ENCODE measurements around the gene CALD1. TPM values are rescaled to one million over a fixed set of nuclear protein-coding genes. Genes with fewer than 3 reads are reported as not detected.

The CALD1 gene
- total RNA-seq, 1 experiment from 2014 or later, result 1.0 TPM

DNA sequence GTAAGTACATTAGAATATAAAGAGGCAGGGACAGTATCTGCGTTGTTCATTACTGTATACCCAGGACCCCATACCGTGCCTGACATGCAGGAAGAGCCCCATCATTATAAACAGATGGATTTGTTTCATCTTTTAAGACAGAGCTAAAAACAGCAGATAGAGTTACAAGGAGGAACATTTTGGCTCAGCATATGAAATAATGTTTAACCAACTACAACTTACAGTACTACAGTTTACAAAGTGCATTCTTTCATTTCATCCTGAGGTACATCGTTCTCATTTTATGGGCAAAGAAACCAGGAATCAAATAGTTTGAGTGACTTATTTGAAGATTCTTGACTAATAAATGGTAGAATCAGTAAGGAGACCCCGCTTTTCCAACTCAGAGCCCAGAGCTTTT is 168.8 kb downstream of the CALD1 start:
- no peak overlapping the region for H3K4me3 ChIP-seq (ENCODE audit: low read length)
- no peaks in the 10 kb centered on the region for H3K9me3 ChIP-seq (ENCODE audit: low read length)

DNA sequence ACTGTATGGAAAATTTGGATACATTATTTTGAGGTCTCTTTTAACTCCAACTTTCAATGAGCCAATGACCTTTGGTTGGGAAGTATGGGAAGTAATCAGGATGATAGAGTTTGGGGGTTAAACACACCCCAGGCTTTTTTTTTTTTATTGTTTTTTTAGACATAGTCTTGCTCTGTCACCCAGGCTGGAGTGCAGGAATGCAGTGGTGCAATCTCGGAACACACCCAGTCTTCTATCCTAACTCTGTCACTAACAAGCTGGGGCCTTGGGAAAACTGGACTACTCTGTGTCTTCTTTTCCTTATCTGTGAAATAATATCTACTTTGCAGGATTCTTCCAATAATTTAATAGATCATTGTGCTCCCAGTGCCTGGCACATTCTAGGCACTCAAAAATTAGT is 169.3 kb downstream of the CALD1 start:
- Histone ChIP-seq H3K4me2 (ENCODE audit: low read depth, low read length, poor library complexity, severe bottlenecking) (no peak overlapping the region), H3K79me2 (ENCODE audit: low read length) (no peaks in the 10 kb centered on the region), H3K27me3 (ENCODE audit: low read length) (no peaks in the 10 kb centered on the region), H3K27ac (ENCODE audit: low read length) (no peak overlapping the region), H3K9me2 (replicated peaks; ENCODE audit: insufficient read depth, low read length) (no peaks in the 10 kb centered on the region), H3K9me3 (ENCODE audit: low read length) (no peaks in the 10 kb centered on the region), H3K4me1 (ENCODE audit: low read length) (peaks cover 2% of the 10 kb centered on the region; the same call in 1 of the 2 replicates), H2AFZ (ENCODE audit: low read length) (no peak overlapping the region), H3K4me3 (ENCODE audit: low read length) (no peak overlapping the region), H3K9ac (ENCODE audit: low read length) (no peak overlapping the region), H4K20me1 (ENCODE audit: insufficient read depth, low read depth, low read length) (no peaks in the 10 kb centered on the region), H3K36me3 (ENCODE audit: insufficient read depth, low read length) (no peaks in the 10 kb centered on the region)
- no peak for DNase-seq

More for the DNA sequence above, 168.8 kb downstream of the CALD1 start:
- Histone ChIP-seq H3K4me1 (ENCODE audit: low read length) (peaks cover 2% of the 10 kb centered on the region; the same call in 1 of the 2 replicates), H3K27me3 (ENCODE audit: low read length) (no peaks in the 10 kb centered on the region), H3K36me3 (ENCODE audit: insufficient read depth, low read length) (no peaks in the 10 kb centered on the region), H3K79me2 (ENCODE audit: low read length) (no peaks in the 10 kb centered on the region), H3K27ac (ENCODE audit: low read length) (no peak overlapping the region), H3K9me2 (replicated peaks; ENCODE audit: insufficient read depth, low read length) (no peaks in the 10 kb centered on the region), H2AFZ (ENCODE audit: low read length) (no peak overlapping the region), H3K4me2 (ENCODE audit: low read depth, low read length, poor library complexity, severe bottlenecking) (no peak overlapping the region), H4K20me1 (ENCODE audit: insufficient read depth, low read depth, low read length) (no peaks in the 10 kb centered on the region), H3K9ac (ENCODE audit: low read length) (no peak overlapping the region)
- no peak for DNase-seq

DNA sequence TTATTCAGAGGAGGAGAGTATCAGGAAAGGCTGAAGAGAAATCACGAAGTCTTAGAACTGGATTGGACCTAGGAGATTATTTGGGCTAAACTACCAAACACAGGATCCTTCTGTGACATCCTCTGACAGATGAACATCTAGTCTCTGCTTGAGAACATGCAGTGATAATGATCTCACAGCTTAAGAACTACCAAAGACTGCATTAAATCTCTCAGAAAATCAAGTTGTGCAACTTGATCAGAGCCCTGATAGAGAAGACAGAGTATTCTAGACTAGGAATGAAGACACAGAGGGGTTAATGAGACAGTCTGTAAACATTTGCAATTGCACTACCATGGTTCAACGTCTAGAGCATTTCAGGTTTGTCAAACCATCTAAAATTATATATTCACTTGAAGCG is 169.7 kb downstream of the CALD1 start:
- H3K27ac ChIP-seq (ENCODE audit: low read length), result no peak overlapping the region
- no peaks in the 10 kb centered on the region for H3K9me3 ChIP-seq (ENCODE audit: low read length)
- H3K9ac ChIP-seq (ENCODE audit: low read length), result no peak overlapping the region
- no peaks in the 10 kb centered on the region for H3K79me2 ChIP-seq (ENCODE audit: low read length)
- peaks cover 2% of the 10 kb centered on the region; the same call in 1 of the 2 replicates for H3K4me1 ChIP-seq (ENCODE audit: low read length)
- DNase-seq, result no peak
- H4K20me1 ChIP-seq (ENCODE audit: insufficient read depth, low read depth, low read length), result no peaks in the 10 kb centered on the region
- H3K4me2 ChIP-seq (ENCODE audit: low read depth, low read length, poor library complexity, severe bottlenecking), result no peak overlapping the region
- no peaks in the 10 kb centered on the region for H3K36me3 ChIP-seq (ENCODE audit: insufficient read depth, low read length)
- H2AFZ ChIP-seq (ENCODE audit: low read length), result no peak overlapping the region
- H3K4me3 ChIP-seq (ENCODE audit: low read length), result no peak overlapping the region
- H3K9me2 ChIP-seq (replicated peaks; ENCODE audit: insufficient read depth, low read length), result no peaks in the 10 kb centered on the region
- H3K27me3 ChIP-seq (ENCODE audit: low read length), result no peaks in the 10 kb centered on the region

DNA sequence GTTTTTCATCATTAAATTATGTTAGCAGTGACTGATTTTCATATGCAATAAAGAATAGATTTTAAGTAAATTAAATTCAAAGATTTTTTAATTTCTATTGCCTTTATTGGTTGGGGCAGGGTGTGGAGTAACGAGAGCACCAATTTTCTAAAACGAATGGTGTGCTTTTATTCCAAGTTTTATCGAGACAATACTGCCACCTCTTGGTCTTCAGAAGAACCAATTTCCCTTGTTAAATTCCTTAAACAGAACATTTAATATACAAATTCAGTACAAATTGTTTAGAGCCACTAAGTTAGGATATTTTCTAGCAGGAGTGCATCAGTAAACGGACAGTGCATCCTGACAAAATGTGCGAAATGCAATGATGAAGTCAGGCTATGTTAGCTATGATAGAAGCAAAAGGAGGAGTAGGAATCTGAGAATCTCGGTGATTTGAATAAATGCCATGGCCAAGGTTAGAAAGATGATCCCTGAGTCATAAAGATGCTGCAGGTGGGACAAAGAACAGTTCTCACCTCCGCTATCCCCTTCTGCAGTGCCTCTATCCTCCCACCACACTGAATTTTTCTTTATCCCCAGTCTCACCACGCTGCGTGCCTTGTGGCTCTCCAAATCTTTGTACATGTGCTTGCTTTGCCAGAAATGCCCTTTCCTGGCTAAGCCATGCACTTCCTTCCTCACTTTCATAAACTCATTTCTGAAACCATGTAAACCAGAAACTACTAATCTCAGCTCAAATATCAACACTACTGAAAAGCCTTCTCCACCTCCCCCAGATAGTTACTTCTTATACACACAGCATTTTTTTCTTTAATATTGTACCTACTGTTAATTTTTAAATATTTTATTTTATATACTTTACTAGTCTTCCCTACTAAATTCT is 175.0 kb downstream of the CALD1 start:
- Histone ChIP-seq H3K4me2 (ENCODE audit: low read depth, low read length, poor library complexity, severe bottlenecking) (no peak overlapping the region), H3K9me2 (replicated peaks; ENCODE audit: insufficient read depth, low read length) (no peaks in the 10 kb centered on the region), H4K20me1 (ENCODE audit: insufficient read depth, low read depth, low read length) (no peaks in the 10 kb centered on the region), H3K27me3 (ENCODE audit: low read length) (no peaks in the 10 kb centered on the region), H3K4me1 (ENCODE audit: low read length) (no peaks in the 10 kb centered on the region), H3K9me3 (ENCODE audit: low read length) (no peaks in the 10 kb centered on the region), H3K36me3 (ENCODE audit: insufficient read depth, low read length) (no peaks in the 10 kb centered on the region), H3K79me2 (ENCODE audit: low read length) (no peaks in the 10 kb centered on the region), H2AFZ (ENCODE audit: low read length) (no peak overlapping the region), H3K27ac (ENCODE audit: low read length) (no peak overlapping the region), H3K9ac (ENCODE audit: low read length) (no peak overlapping the region), H3K4me3 (ENCODE audit: low read length) (no peak overlapping the region)
- peak; percentile 74 for DNase-seq

GRCh38 chr7:134957005-134957404 is 177.6 kb downstream of the CALD1 start:
- Histone ChIP-seq H3K4me1 (ENCODE audit: low read length) (no peaks in the 10 kb centered on the region), H3K4me2 (ENCODE audit: low read depth, low read length, poor library complexity, severe bottlenecking) (no peak overlapping the region), H2AFZ (ENCODE audit: low read length) (no peak overlapping the region), H3K79me2 (ENCODE audit: low read length) (no peaks in the 10 kb centered on the region), H3K36me3 (ENCODE audit: insufficient read depth, low read length) (no peaks in the 10 kb centered on the region), H3K4me3 (ENCODE audit: low read length) (no peak overlapping the region), H3K9ac (ENCODE audit: low read length) (no peak overlapping the region), H3K9me2 (replicated peaks; ENCODE audit: insufficient read depth, low read length) (no peaks in the 10 kb centered on the region), H3K9me3 (ENCODE audit: low read length) (no peaks in the 10 kb centered on the region), H3K27ac (ENCODE audit: low read length) (no peak overlapping the region), H3K27me3 (ENCODE audit: low read length) (no peaks in the 10 kb centered on the region), H4K20me1 (ENCODE audit: insufficient read depth, low read depth, low read length) (no peaks in the 10 kb centered on the region)
- DNase-seq, result no peak

DNA sequence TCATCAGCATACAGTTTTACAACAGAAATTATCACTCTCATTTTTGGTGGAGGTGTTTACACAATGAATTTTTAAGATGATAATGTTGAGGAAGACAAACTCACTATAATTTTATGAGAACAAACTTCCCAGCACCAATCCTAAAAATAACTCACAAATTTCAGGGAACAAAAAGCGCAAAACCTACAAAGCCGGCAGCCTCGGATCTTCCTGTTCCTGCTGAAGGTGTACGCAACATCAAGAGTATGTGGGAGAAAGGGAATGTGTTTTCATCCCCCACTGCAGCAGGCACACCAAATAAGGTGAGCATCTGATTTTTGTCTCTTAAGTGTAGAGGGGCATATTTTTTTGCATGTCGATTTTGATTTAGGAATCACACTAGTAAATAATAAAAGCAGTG is 180.4 kb downstream of the CALD1 start:
- H3K9me2 ChIP-seq (replicated peaks; ENCODE audit: insufficient read depth, low read length), result no peaks in the 10 kb centered on the region
- no peaks in the 10 kb centered on the region for H3K36me3 ChIP-seq (ENCODE audit: insufficient read depth, low read length)
- H3K4me3 ChIP-seq (ENCODE audit: low read length), result no peak overlapping the region
- no peaks in the 10 kb centered on the region for H3K27me3 ChIP-seq (ENCODE audit: low read length)
- no peak overlapping the region for H3K9ac ChIP-seq (ENCODE audit: low read length)
- H2AFZ ChIP-seq (ENCODE audit: low read length), result no peak overlapping the region
- H3K27ac ChIP-seq (ENCODE audit: low read length), result no peak overlapping the region
- no peaks in the 10 kb centered on the region for H4K20me1 ChIP-seq (ENCODE audit: insufficient read depth, low read depth, low read length)
- no peak overlapping the region for H3K4me2 ChIP-seq (ENCODE audit: low read depth, low read length, poor library complexity, severe bottlenecking)
- no peak for DNase-seq
- no peaks in the 10 kb centered on the region for H3K4me1 ChIP-seq (ENCODE audit: low read length)
- no peaks in the 10 kb centered on the region for H3K9me3 ChIP-seq (ENCODE audit: low read length)
- H3K79me2 ChIP-seq (ENCODE audit: low read length), result no peaks in the 10 kb centered on the region

DNA sequence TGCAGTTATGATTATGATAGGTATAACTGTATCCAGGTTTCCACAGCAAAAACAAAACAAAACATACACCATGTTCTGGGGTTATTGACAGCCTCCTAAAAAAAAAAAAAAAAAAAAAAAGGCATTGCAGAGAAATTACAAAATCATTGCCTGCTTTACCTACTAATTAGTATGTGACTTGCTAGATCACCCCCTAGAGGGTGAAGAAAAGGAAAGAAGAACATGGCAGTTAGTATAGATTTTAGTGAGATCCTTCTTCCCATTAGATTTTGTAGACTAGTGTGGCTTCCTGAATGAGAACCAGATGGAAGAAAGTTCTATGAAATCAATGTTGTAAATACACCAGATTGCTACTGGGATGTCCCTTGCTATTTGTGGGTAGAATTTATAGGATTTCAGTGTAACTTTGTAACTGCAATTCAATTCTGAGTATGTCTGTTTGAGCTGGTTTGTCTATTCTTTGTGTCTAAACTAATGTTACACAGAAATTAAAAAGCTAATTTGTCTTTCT is 182.9 kb downstream of the CALD1 start:
- no peak overlapping the region for H3K27ac ChIP-seq (ENCODE audit: low read length)

DNA sequence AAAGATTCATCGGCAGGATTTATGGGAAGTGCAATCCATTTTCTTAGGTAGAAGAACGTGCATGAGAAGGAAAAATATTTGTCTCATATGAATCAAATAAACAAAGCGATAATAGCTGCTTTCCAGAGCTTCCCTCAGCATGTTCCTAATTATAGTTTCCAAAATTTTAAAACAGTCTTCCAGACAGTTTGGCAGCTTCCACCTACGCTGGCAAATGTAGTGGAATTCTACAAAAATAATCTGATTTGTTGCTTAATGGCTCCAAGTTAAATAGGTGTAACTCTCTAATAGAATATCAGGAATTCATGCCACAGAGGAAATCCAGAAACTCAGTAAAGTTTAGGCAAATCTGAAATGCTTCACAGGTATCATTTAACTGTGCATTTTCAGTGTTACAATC is 183.6 kb downstream of the CALD1 start:
- Histone ChIP-seq H3K79me2 (ENCODE audit: low read length) (no peaks in the 10 kb centered on the region), H3K27ac (ENCODE audit: low read length) (no peak overlapping the region), H3K27me3 (ENCODE audit: low read length) (no peaks in the 10 kb centered on the region), H3K36me3 (ENCODE audit: insufficient read depth, low read length) (no peaks in the 10 kb centered on the region), H3K9ac (ENCODE audit: low read length) (no peak overlapping the region), H3K4me1 (ENCODE audit: low read length) (no peaks in the 10 kb centered on the region), H4K20me1 (ENCODE audit: insufficient read depth, low read depth, low read length) (no peaks in the 10 kb centered on the region), H3K9me2 (replicated peaks; ENCODE audit: insufficient read depth, low read length) (no peaks in the 10 kb centered on the region), H3K4me2 (ENCODE audit: low read depth, low read length, poor library complexity, severe bottlenecking) (no peak overlapping the region), H3K9me3 (ENCODE audit: low read length) (no peaks in the 10 kb centered on the region), H2AFZ (ENCODE audit: low read length) (no peak overlapping the region), H3K4me3 (ENCODE audit: low read length) (no peak overlapping the region)
- DNase-seq, result no peak

More for the DNA sequence above, 182.9 kb downstream of the CALD1 start:
- Histone ChIP-seq H3K9me3 (ENCODE audit: low read length) (no peaks in the 10 kb centered on the region), H3K4me1 (ENCODE audit: low read length) (no peaks in the 10 kb centered on the region), H3K4me2 (ENCODE audit: low read depth, low read length, poor library complexity, severe bottlenecking) (no peak overlapping the region), H2AFZ (ENCODE audit: low read length) (no peak overlapping the region), H3K9ac (ENCODE audit: low read length) (no peak overlapping the region), H4K20me1 (ENCODE audit: insufficient read depth, low read depth, low read length) (no peaks in the 10 kb centered on the region), H3K79me2 (ENCODE audit: low read length) (no peaks in the 10 kb centered on the region), H3K9me2 (replicated peaks; ENCODE audit: insufficient read depth, low read length) (no peaks in the 10 kb centered on the region), H3K27me3 (ENCODE audit: low read length) (no peaks in the 10 kb centered on the region), H3K4me3 (ENCODE audit: low read length) (no peak overlapping the region), H3K36me3 (ENCODE audit: insufficient read depth, low read length) (no peaks in the 10 kb centered on the region)
- DNase-seq, result no peak

Measured in Karpas-422 (cell line).